Left renal pelvis (tissue), 4 donors: ENCODE data around the gene EVI5. TPM values are rescaled to one million over a fixed set of nuclear protein-coding genes. Genes with fewer than 3 reads are reported as not detected.
"Not testable (repeated sequence)": the region's sequence is repeated elsewhere in the genome, so short reads cannot be mapped to it uniquely, and the experiment has no call there.

ENCODE experiments used
- DNase-seq, 4 donors: peaks; one replicate each; pipeline ENCODE4 v3.0.0-alpha.2; 2013; ENCODE audit warnings: low read depth in 4 of 4, low spot score in 3 of 4
- polyA plus RNA-seq, 4 donors: library from polyadenylated mRNA; unstranded; fragments of 120-200 nt; gene quantifications; one replicate each; pipeline ENCODE4 v1.2.1, GENCODE V29; 2013; ENCODE audit not compliant: insufficient read length in 4 of 4

EVI5 gene
- polyA plus RNA-seq, 4 donors = 18.1 to 24.0 (median 21.5) TPM

DNA sequence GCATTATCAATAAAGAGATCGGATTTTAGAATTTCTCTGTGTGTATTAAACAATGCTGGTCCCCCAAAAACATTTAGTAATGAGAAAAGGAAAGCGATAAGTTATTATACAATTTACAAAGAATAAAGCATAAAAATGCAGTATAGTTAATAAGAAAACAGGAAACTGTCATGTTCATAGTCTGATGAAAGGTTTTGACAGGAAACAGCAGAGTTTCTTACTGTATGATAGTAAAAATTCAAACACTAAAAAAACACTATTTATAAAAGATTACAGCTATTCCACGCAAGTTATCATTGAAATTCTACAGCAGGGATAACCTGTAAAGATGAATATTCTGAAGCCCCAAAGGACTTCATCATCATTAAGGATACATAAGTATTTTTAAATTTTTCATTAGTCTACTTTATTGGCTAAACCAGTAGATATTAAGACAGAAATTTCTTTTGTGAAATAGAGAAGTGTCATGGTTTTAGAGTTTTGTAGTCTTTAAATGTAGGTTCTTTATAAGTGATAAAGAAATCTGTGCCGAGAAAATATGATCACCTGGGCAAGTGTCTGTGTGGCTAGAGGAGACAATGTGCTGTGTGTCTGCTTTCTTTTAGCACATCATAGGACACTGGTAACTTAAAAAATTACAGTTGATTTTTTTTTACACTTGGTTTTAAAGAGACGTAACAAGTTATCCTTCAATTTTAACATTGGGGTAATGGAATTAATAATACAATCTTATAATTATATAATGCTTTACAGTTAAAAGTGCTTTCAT, 248.5 kb downstream of the EVI5 start:
- DNase-seq = no peak

- not testable (repeated sequence) for DNase-seq
Observed at GRCh38 chr1:92532371-92532770, 252.5 kb downstream of the EVI5 start.

DNA sequence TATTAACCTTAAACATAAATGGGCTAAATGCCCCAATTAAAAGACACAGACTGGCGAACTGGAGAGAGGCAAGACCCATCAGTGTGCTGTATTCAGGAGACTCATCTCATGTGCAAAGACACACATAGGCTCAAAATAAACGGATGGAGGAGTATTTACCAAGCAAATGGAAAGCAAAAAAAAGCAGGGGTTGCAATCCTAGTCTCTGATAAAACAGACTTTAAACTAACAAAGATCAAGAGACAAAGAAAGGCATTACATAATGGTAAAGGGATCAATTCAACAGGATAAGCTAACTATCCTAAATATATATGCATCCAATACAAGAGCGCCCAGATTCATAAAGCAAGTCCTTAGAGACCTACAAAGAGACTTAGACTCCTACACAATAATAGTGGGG, 253.0 kb downstream of the EVI5 start:
- DNase-seq = not testable (repeated sequence)

DNA sequence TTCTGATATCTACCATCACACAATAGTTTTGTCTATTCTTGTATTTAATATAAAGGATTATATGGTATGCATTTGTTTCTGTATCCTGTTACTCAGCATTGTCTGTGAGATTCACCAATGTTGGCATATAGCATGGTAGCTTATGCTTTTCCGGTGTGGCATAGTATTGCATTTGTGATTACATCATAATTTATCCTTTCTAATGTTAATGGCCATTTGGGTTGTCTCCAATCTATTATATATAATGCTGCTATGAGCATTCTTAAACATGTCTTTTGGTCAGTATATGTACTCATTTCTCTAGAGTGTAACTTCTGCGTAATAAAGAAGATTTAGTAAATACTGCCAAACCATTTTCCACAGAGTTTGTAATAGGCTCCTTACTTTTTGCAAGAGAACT, 257.2 kb downstream of the EVI5 start:
- no peak for DNase-seq

DNA sequence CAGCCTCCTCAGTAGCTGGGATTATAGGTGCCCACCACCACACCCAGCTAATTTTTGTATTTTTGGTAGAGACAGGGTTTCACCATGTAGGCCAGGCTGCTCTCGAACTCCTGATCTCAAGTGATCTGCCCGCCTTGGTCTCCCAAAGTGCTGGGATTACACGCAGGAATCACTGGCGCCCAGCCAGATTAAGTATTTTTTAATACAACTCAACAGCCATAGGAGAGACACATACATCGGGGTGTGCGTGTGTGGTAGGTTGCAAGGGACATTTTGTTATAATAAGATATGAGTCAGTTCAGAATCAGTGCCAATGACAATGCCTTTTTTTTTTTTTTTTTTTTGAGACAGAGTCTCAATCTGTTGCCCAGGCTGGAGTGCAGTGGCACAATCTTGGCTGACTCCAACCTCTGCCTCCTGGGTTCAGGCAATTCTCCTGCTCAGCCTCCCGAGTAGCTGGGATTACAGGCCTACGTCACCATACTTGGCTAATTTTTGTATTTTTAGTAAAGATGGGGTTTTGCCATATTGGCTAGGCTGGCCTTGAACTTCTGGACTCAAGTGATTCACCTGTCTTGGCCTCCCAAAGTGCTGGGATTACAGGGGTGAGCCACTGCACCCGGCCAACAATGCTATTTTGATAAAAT, 259.8 kb downstream of the EVI5 start:
- not testable (repeated sequence) for DNase-seq

DNA sequence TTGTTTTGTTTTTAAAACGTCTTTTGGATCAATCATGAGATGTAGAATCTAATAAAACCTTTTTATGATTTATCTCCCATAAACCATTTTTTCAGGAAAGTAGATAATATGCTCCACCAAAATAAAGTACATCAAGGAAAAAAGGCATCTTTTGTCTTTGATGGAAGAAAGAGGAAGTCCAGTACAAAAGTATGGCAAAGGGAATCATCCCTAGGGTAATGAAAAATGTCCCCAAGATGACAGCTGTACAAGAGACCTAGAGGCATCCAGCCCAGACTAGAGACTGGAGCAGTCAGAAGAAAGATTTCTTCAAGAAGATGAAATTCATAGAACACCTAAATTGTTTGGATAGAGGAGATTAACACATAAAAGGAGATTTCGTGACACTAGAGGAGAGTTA, 265.9 kb downstream of the EVI5 start:
- no peak for DNase-seq

DNA sequence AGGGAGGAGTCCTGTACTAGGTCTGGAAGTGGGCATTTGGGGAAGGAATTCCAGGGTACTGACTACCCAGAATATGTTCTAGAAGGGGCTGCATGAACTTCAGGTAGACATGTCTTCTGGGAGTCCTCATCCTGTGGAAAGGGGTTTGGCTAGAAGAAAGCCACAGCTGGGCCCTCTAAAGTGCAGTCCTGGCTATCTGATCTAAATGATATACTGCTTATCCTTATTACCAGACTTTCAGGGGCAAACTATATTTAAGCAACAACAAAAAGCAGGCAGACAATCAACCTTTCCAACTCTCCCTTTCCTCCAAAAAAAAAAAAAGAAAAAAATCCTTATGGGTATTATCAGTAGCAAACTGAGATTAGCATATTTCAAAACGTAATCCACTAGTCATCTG, 268.3 kb downstream of the EVI5 start:
- no peak for DNase-seq

DNA sequence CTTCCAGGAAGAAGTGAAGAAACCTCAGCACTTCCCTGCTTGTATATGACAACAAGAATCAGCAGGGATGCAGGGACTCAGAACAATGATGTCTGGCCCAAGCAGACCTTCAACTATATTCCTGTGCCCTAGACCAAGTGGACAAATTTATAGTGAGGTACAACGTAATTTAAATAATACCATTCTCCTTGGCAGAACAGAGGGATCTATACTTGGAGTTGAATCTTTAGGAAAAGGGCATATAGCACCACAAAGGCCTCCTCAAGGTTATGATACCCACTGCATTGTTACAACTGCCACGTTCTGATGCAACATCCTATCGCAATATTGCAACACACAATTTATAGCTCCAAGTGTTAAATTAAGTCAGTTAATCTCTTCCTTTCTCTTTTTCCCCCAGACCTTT, 269.1 kb downstream of the EVI5 start:
- no peak for DNase-seq

- DNase-seq = no peak
Observed at GRCh38 chr1:92511541-92511940, 273.4 kb downstream of the EVI5 start.

- DNase-seq = no peak
Observed at GRCh38 chr1:92509619-92510018, 275.3 kb downstream of the EVI5 start.

- DNase-seq = no peak
Observed at GRCh38 chr1:92505015-92505692, 279.8 kb downstream of the EVI5 start.

DNA sequence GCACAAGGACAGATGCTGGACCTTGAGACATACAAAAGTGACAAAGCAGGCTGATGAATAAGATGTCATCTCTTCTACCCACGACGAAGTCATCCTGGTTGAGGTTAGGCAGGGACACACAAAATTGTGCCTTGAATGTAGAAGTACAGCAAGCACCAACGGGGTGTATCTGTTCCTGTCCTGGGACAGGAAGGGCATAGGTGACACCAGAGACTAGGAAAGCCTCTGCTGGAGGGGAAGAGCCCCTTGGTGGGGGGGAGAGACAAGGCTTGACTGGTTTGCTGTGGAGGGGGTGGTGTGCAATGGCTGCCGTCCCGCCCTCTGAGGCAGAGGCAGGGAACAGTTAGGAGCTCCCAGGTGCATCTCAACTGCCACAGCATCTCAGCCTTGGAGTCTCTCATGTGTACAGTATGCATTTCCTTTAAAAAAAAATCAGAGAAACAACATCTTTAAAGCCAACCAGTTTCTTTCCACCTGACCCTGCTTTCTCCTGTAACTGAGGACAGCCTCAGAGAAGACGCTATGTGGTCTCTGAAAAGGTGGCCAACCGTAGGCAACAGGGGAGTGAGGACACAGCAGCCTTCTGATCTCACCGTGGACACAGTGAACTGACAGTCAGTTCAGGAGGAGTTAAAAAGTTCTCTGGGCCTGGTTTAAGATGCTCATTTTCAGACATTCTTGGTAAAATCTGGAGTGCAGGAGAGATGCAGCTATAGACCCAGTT, 280.5 kb downstream of the EVI5 start:
- no peak for DNase-seq

- no peak for DNase-seq
Observed at GRCh38 chr1:92503926-92504285, 281.0 kb downstream of the EVI5 start.

GRCh38 chr1:92503043-92503925, 281.6 kb downstream of the EVI5 start:
- DNase-seq = no peak

DNA sequence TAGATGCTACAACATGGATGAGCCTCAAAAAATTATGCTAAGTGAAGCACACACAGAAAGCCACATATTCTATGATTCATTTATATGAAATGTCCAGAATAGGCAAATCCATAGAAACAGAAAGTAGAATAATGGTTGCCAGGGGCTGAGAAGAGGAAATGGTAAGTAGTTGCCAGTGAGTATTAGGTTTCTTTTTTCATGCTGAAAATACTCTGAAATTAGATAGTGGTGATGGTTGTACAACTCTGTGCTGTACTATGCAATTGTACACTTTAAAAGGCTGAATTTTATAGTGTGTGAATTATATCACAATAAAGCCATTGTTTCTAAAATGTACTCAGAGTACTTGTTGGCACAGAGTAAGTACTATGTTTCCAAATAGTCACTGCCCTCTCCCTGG, 282.7 kb downstream of the EVI5 start:
- no peak for DNase-seq

DNA sequence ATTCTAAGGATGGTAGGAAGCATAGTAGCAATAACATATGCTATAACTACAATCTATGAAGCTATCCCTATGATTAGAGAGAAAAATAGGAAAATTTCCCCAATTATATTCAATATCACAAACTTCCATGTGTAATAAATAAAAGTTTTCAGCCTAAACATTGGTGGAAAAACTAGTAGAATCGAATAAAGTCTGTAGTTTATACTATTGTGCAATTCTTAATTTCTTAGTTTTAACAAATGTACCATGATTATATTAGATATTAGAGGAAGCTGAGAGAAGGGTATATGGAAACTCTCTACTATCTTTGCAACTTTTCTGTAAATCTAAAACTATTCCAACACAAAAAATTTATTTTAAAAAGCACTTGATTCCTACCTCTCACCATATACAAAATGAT, 284.4 kb downstream of the EVI5 start:
- DNase-seq = no peak

DNA sequence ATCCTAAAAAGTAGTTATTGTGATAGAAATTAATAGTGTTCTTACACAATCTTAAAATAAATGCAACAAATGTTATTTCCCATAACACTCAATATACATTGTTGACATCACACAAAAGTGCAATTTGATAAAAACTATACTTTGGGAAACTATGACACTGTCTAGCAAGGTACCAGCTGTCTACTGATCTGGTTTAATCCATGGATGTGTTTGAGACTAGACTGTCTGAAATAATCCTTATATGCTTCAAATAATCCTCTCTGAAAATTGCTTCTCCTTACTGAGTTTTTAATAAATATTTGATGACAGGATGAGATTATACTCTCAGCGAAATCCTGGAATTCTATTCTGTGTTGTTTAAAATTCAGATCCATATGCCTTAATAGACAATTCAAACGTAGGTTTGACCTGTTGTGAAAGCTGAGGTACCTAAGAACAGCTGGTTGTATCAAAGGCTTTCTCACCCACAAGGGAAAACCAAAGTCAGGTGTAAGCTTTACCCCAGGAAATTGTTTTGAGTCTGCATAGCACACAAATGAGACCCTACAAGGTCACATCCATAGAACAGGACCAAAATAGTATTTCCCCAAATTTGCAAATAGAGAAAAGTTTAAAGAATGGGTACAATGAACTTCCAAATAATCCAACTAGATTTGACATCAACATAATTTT, 289.4 kb downstream of the EVI5 start:
- no peak for DNase-seq

DNA sequence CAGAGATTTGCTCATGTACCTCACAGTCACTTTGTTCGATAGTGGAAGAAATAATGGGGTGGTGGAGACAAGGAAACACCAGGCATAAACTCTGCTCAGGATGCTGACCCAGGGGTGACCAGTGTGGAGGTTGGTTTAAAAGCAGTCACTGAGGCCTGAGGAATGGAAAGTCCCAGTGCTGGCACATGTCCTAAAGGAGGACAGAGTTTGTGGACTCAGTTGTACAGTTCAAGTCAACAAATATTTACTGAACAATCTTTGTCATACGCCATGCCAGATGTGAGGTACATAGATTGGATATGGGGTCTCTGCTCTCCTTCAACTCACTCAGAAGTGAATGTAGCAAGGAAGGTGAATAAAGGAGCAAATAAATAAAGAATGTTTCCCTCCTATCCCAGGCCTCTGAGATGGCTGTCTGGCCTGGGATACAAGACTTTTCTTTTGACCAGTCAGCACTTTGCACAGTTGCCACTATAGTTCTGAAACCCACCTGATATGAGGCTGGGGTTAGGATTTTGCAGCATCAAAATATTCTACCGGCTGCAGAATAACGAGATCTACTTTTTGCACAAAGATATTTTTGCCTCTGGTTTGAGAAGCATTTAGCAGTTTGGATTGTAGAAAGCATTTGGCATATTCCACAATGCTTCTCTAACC, 290.3 kb downstream of the EVI5 start:
- no peak for DNase-seq

GRCh38 chr1:92493139-92493538, 291.8 kb downstream of the EVI5 start:
- DNase-seq = no peak
